HT1080 (cell line): ENCODE results near the gene TSG101. TPM values are rescaled to one million over a fixed set of nuclear protein-coding genes. Genes with fewer than 3 reads are reported as not detected.
A peak's percentile ranks its signal among the peaks of the same experiment; 100 is the strongest.

ENCODE experiments used
- DNase-seq: peaks from one replicate; pipeline ENCODE4 v3.0.0-alpha.2; 2015; ENCODE audit warnings: low read depth
- total RNA-seq: library from RNA; depleted of rRNA; stranded (reverse); fragments of >200 nt; shearing (Covaris generic); gene quantifications from 2 replicates; pipeline ENCODE4 v1.2.3, GENCODE V29; 2014

TSG101 gene
- total RNA-seq, 1 experiment from 2014 or later, result 142 TPM

DNA sequence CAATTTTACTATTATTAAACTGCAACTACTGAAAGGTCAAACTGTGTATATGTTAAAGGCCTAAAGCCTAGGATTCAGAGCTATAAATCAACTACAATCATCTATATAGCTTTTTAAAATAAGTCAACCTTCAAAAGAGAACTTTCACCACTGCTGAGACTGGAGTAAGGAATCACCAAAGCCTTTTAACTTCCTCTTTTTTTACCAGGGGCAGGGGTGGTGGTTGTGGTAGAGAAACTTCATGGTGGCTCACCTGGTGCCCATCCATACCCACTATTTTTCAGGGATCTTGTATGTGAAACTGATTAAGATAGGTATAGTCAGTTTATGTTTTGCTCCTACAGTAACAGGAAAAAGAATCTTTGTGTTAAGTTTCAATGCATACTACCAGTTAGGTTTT is 31.5 kb downstream of the TSG101 start:
- DNase-seq, result no peak

DNA sequence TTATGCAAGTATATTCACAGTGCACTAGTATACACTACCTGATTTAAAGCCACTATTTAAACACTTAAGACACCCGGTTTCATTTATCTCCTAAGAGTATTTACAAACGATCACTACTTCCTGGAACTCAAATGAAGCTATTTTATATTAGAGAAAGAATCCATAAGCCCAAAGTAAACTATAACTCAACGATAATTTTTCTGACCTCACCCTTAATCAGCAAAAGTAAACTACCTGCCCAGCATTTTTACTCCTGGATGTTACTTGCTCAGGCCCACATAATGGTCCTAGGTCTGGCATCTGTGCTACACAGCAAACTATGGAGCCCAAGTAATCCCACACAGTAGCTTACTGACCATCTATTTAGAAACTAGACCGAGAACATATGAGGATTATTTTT is 33.4 kb downstream of the TSG101 start:
- DNase-seq, result no peak

DNA sequence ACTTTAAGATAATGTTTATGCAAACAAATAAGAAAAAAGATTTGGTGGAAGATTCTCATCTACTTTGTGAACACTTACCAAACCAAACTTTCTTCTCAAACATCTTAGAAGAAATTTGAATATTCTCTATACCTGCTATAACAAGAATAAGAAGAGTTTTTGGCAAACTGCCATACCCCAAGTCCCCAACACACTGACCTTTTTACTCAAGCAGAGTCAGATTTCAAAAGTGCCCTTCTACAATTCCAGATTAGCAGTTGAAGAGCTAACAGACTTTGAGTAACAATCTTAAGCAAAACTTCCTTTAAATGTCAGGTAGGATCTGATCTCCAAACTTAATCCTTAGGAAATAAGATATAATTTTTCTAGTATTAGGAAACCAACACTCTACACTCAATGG is 33.9 kb downstream of the TSG101 start:
- no peak for DNase-seq

DNA sequence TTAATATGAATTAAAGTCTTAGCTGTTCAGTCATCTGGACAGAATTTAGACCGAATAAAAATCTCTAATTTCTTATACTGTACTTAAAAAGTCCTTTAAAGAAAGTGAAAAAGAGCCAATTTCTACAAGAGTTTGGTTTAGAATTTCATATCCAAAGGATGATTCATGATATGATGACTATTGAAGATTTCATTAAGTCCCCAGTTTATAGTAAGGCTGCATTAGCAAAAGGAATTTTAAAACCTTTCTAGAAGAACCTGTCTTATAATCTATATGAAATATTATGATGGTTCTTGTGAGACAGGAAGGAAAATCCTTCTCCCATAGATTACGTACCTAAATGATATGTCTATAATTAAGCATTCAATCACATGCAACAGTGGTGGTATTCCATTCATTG is 34.8 kb downstream of the TSG101 start:
- DNase-seq, result no peak

DNA sequence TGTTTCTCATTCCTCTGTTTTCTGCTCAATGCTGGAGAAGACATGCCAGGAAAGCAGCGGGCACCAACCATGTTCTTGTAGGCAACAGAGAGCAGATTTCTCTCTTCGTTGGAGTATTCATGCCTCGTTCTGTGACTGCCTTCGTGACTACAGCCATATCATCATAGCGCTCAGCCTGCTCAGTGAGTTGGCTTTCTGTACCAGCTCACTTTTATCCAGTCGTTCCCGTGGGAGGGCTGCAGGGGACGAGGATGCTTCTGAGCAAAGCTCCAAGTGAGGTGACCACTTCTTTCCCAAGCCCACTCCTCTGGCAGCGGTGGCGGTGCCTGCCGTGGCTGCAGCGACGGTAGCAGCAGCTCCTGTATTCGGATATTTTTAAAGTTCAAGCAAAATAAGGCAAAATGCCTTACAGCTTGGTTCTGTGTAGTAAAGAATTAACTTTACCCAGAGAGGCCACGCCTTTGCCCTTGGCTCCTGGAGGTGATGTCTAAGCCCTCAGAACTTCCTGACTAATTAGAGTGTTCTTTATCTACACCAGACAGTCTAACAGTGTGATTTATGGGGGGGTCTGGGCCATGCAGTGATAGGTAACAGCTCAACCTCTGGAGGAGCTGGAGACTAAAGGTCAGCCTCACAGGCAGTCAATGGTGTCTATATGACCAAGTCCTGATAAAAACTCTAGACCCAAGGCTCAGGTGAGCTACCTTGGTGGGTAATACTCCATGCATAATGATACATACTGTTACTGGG is 35.8 kb downstream of the TSG101 start:
- DNase-seq, result no peak

DNA sequence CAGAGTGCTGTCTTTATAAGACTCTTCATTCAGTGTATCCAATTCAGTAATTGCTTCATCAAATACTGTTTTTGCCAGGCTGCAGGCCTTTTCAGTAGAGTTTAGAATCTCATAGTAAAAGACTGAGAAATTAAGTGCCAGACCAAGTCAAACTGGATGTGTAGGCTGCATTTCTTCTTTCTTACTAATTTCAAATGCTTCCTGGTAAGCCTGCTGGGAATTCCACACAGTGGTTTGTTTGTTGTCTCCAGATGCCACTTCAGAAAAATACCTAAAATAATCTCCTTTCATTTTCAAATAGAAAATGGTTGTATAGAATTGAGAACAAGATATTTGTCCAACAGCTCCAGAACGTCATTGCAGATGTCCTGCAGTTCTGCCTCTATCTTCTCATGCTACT is 36.4 kb downstream of the TSG101 start:
- no peak for DNase-seq

DNA sequence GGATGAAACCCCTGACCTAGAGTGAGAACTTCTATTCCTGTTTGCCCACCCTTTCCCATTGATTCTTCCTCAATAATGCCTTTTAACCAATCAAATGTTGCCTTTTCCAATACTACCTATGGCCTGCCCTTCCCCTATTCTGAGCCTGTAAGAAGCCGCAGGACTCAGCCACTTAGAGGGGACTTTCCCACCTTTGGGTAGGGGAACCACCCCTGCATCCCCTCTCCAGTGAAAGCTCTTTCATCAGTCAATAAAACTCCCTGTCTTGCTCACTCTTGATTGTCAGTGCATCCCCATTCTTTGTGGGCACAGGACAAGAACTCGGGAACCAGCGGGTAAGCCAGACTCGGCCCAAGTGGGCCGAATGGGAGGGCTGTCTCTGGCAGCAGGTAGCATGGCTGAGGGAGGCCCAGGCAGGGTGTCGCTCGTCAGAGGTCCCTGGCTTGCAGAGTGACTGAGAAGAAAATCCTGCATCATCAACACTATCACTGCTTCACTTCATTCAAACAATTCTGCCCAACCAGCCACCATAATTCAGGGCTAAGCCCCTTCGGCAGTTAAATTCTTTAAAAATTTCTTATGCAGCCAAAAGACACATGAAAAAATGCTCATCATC is 40.7 kb downstream of the TSG101 start:
- DNase-seq, result no peak

DNA sequence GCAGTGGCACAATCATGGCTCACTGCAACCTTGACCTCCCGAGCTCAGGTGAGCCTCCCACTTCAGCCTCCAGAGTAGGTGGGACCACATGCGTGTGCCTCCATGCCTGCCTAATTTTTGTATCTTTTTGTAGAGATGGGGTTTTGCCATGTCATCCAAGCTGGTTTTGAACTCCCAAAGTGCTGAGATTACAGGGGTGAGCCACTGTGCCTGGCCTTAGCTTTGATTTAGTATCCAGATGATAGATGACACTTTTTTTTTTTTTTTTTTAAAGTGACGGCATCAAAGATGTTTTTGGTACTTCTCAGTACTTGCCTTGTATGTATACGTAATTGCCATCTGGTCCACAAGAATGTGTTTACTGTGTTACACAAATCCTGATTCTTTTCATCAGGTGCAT is 47.7 kb downstream of the TSG101 start:
- no peak for DNase-seq

DNA sequence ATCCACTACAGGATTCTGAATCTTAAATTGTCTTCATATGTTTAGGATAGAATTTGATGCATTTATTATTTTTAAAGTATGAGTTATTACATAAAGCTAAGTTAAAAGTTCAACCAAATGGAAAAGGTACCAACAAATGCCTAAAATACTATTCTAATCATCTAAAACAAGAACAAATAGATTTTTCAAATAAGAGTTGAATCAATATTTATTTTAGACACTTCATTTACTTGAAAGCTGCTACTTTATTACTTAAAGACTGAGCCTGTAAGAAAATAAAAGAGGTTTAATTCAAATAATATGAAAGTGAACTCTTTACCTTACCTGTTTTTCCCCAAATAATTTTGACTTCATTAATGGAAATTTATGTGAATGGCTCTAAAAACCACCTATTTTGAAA is 54.2 kb downstream of the TSG101 start:
- DNase-seq, result no peak

DNA sequence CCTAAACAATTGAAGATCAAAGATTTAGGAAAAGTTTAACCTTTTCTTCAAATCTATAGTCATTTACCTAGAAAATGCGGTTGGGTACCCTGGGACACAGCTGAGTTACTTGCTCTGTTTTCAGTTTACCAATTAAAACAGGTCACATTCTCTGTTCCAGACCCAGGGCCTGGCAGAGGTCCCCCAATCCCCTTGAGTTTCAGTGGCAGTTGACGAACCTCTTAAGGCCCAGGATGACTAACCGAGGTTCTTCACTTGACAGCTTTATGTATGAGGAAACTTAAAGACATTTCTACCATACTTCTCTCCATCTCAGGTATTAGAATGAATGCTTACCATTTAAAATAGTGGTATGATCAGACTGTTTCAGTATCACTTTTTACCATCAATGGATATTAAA is 54.7 kb downstream of the TSG101 start:
- no peak for DNase-seq

DNA sequence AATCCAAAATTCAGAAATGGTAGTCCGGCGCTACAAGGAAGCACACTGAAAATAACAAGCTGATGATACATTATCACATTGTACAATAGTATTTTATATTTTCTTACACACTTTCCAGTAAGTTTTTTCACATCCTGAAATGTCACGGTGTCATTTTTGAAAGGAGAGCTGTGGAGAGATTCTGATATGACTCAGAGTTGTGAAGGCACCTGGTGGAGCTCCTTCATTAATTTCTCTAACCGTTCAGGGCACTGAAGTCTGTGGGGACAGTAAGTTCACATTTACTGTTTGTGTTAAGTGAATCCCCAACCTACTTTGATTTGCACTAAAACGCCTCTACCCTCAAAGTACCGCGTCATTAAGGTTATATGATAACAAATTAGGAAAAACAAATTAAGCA is 57.8 kb downstream of the TSG101 start:
- no peak for DNase-seq

DNA sequence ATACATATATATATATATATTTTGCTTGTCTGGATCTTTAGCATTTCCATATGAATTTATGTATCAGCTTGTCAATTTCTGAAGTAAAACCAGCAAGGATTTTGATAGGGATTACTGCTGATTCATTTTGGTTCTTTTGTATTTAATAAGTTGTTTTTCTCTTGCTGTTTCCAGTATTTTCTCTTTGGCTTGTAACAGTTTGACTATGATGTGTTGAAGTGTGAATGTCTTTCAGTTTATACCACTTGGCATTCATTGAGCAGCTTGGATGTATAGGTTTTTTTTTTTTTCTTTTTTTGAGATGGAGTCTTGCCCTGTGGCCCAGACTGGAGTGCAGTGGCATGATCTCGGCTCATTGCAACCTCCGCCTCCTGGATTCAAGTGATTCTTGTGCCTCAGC is 58.7 kb downstream of the TSG101 start:
- DNase-seq, result no peak

DNA sequence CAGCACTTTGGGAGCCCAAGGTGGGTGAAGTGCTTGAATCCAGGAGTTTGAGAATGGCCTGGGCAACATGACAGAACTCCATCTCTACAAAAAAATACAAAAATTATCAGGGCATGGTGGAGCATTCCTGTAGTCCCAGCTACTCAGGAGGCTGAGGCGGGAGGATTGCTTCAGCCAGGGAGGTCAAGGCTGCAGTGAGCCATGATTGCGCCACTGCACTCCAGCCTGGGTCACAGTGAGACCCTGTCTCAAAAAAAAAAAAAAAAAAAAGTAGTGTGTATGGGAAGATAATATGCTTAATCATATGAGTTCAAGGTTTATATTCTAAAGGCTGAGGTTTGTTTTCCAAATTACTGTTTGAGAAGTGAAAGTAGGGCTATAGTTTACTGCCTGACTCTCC is 60.3 kb downstream of the TSG101 start:
- no peak for DNase-seq

DNA sequence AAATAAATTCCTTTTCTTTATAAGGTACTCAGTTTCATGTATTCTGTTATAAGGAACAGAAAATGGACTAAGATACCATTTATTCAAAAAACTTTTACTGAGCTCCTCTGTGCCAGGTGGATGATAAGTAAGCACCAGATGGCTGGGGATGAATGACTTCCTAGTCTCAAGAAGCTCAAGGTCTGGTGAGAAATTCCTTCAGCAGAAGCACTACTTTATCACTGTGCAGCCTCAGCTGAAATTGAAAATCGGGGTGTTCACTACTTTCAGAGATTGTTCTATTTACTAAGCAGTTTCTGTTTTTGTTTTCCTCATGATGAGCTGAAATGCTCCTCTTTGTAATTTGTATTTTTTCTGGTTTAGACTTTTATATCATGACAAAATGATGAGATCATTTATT is 63.3 kb downstream of the TSG101 start:
- DNase-seq, result no peak

DNA sequence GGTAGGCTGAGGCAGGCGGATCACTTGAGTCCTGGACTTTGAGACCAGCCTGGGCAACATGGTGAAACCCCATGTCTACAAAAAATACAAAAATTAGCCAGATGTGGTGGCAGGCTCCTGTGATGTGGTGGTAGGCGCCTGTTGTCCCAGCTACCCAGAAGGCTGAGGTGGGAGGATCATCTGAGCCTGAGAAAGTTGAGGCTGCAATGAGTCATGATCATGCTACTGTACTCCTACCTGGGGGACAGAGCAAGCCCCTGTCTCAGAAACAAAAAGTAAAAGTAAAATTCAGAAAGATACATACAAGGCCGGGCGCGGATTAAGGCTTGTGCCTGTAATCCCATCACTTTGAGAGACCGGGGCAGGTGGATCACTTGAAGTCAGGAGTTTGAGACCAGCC is 64.8 kb downstream of the TSG101 start:
- DNase-seq, result no peak

DNA sequence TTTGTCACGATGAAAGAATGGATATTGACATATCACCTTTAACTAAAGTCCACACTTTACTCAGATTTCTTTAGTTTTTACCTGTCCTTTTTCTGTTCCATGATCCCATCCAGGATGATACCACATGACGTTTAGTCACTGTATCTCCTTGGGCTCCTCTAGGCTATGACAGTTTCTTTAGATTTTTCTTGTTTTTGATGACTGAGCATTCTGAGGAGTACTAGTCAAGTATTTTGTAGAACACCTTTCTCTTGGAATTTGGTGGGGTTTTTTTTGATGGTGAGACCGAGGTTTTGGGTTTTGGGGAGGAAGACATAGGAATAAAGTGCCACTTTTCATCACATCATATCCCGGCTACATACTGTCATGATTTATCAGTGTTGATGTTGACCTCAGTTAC is 67.1 kb downstream of the TSG101 start:
- no peak for DNase-seq

DNA sequence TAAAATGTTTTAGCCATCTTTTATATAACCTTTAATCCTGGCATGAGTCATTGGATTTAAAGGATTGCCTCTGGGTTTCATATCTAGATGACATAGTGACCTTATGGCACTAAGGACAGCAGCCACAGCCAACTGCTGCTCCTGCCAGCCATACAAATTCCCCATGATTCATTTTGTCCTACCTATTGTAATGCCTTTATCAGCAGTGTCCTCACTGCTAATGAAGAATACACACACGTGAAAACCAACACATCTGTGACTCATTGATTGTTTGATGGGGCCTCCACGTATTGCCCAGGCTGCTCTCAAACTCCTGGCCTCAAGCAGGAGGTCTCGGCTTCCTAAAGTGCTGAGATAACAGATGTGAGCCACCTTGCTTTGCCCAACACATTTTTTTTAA is 69.3 kb downstream of the TSG101 start:
- peak; percentile 33 for DNase-seq

DNA sequence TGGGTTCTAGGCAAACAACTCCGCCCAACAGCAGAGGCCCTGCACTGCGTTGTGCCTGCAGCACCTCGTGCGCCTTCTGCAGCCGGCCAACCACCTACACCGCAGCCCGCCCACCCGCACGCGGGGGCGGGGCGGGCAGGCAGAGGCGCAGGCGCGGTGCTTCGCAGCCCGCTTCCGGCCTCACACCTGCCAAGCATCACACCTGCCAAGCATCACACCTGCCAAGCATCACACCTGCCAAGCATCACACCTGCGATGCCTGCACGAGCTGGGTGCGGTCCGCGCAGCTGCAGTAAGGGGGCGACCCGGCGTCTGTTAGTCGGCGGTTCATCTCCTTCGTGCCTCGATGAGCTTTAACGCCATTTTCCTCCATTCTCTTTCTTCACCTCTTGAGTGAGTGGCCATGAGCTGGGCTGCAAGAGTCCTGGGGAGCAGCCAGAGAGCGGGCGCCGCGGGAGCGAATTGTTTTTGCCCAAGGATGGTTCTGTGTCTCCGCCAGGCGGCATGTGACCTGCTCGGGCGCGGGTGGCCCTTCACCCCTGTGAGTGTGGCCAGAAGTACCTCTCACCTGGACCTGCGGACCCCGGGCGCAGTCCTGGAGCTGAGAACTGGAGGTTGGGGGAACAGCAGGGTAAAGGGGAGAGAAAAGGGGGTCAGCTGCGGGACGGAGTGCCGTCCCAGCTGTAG is 70.9 kb downstream of the TSG101 start, which contains the start of gene LDHAL6A:
LDHAL6A (plus strand) TSS at position 171 of the 687 bp plus-strand sequence. CDS start 825 bp downstream, outside the sequence.
- DNase-seq, result no peak

DNA sequence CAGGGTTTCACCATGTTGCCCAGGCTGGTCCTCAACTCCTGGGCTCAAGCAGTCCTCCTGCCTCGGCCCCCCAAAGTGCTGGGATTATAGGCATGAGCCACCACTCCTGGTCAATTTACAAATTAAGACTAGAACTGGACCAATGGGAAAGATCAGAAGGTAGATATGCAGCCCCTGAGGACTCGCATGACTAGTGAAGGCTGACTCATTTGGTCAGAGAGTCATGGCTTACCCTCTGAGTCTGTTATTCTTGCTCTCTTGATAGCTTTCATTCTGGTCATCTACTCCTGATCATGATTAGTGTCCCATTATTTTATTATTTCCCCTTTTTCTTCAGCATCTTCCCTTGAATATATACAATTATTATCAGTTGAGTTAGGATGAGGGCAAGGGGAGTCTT is 73.8 kb downstream of the TSG101 start:
- DNase-seq, result peak; percentile 59

DNA sequence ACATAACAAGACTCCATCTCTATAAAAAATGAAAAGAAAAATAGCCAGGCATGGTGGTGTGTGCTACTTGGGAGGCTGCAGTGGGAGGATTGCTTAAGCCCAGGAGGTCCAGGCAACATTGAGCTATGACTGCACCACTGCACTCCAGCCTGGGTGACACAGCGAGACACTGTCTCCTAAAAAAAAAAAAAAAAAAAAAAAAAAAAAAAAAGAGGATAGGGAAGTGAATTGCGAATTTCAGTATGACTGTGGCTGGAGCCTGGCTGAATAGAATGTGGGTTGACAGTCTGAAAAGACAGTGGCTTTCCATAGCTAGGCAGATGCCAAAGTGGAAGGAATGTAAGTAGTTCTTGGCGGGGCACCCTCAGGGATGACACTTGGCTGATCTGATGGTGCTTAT is 77.5 kb downstream of the TSG101 start:
- no peak for DNase-seq

DNA sequence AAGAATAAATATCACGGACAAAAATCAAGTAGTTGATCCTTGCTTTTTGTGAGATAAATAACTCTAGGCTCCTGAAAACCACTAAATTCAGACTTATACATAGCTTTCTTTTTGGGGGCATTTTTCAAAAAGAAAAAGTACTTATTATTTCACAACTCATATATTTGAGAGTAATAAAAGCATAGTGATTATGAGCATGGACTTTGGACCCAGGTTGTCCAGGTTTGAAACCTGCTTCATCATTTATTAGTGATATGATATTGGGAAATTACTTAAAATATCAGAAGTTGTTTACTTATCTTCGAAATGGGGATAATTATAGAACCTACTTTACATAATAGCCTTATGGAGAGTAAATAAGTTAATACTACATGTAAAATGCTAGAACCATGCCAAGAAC is 88.1 kb downstream of the TSG101 start:
- DNase-seq, result no peak
